Thoracic aorta (tissue), 2 donors: ENCODE results near the gene EYA4. TPM values are rescaled to one million over a fixed set of nuclear protein-coding genes. Genes with fewer than 3 reads are reported as not detected.

ENCODE experiments used
- ATAC-seq: fragments of 150-250 bp; one replicate; pipeline ENCODE4 v1.8.0; 2017; ENCODE audit warnings: low read depth; ENCODE audit not compliant: insufficient number of reproducible peaks, low FRiP score
- DNase-seq: peaks from one replicate; pipeline ENCODE4 v3.0.0-alpha.2; 2020; ENCODE audit warnings: low spot score
- H3K27ac ChIP-seq, 2 donors: fragments of 200-600 bp; sonication (generic); 1 replicate in 1 of 2; 2 replicates in 1 of 2; pipeline ENCODE4 v1.5.1; 2016; ENCODE audit warnings: mild to moderate bottlenecking in 2 of 2, moderate library complexity in 2 of 2
- H3K27me3 ChIP-seq: fragments of 200-600 bp; sonication (generic); replicated peaks from 2 replicates; pipeline ENCODE4 v1.6.0; 2016; ENCODE audit warnings: mild to moderate bottlenecking; ENCODE audit not compliant: insufficient read depth
- H3K36me3 ChIP-seq: fragments of 200-600 bp; sonication (generic); one replicate; pipeline ENCODE4 v1.5.1; 2016
- H3K4me1 ChIP-seq, 2 donors: fragments of 200-600 bp; sonication (generic); 1 replicate in 1 of 2; 2 replicates in 1 of 2; pipeline versions ENCODE4 v1.5.1 to v1.6.0; 2016; ENCODE audit warnings: low read depth in 2 of 2, mild to moderate bottlenecking in 1 of 2; ENCODE audit not compliant: control insufficient read depth in 1 of 2
- H3K4me3 ChIP-seq: fragments of 200-600 bp; sonication (generic); 2 replicates; pipeline ENCODE4 v1.5.1; 2016; ENCODE audit warnings: mild to moderate bottlenecking
- H3K9me3 ChIP-seq: fragments of 200-600 bp; sonication (generic); 2 replicates; pipeline ENCODE4 v1.5.1; 2016
- total RNA-seq, 2 donors: library from RNA; depleted of rRNA; stranded (reverse); fragments of >200 nt; gene quantifications; one replicate each; pipeline versions ENCODE4 v1.1.0 to v1.2.3, GENCODE V29; 2016
- TF ChIP-seq, protein P1 (sequence below): fragments of 200-600 bp; sonication (generic); IDR thresholded peaks from one replicate; pipeline ENCODE4 v1.5.1; 2019; ENCODE audit warnings: antibody characterized with exemption

EYA4 gene
- total RNA-seq, 2 donors from 2014 or later: 1.3 to 3.0 TPM

DNA sequence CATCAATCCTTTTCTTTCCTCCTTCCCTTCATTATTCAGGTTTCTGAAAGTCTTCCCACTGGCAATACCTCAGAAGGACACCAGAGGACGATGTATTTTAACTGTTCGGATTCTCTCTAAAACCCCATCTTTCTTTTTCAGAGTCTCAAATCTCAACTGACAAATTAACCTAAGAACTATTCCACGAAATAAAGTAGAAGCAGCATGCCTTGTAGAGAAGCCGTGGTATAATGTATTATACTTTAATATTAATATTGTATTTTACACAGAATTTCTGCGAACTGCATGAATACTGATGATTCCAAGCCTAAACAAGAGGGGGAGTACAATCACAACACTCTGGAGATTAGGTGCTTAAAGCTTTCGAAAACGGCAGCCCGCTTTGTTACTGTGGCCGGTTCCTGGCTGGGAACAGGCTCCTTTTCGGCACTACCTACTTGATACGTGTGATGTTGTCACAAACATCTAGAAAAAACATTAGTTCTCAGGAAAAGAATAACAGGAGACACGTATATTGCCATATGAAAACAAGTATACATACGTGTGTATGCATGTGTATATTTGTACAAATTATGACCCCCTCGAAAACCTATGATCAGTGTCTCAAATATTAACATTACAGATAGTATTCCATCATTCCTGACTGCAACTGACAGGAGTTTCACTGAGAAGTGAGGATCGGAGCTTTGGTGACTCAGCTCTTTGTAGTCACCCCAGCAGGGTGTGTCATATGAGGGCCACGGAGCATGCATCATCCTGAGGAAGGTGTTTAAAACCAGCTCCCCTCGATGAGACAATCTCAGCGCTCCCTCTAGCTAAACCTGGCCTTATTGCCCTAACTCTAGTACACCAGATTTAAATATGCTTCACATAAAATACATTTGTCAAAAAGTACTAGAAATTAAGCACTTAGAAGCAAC lies 328.1 kb downstream of the EYA4 start:
- peak; percentile 77 for ATAC-seq
- TF ChIP-seq, protein P1, sequence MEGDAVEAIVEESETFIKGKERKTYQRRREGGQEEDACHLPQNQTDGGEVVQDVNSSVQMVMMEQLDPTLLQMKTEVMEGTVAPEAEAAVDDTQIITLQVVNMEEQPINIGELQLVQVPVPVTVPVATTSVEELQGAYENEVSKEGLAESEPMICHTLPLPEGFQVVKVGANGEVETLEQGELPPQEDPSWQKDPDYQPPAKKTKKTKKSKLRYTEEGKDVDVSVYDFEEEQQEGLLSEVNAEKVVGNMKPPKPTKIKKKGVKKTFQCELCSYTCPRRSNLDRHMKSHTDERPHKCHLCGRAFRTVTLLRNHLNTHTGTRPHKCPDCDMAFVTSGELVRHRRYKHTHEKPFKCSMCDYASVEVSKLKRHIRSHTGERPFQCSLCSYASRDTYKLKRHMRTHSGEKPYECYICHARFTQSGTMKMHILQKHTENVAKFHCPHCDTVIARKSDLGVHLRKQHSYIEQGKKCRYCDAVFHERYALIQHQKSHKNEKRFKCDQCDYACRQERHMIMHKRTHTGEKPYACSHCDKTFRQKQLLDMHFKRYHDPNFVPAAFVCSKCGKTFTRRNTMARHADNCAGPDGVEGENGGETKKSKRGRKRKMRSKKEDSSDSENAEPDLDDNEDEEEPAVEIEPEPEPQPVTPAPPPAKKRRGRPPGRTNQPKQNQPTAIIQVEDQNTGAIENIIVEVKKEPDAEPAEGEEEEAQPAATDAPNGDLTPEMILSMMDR: peak; percentile 97
- peaks cover 0 to 5% of the 10 kb centered on the region in 2 donors for H3K4me1 ChIP-seq
- no peak overlapping the region for H3K27ac ChIP-seq
- no peak for DNase-seq
- H3K27me3 ChIP-seq: no peaks in the 10 kb centered on the region
- no peaks in the 10 kb centered on the region for H3K36me3 ChIP-seq
- peak overlapping the region; percentile 70 for H3K4me3 ChIP-seq
- H3K9me3 ChIP-seq: no peaks in the 10 kb centered on the region

DNA sequence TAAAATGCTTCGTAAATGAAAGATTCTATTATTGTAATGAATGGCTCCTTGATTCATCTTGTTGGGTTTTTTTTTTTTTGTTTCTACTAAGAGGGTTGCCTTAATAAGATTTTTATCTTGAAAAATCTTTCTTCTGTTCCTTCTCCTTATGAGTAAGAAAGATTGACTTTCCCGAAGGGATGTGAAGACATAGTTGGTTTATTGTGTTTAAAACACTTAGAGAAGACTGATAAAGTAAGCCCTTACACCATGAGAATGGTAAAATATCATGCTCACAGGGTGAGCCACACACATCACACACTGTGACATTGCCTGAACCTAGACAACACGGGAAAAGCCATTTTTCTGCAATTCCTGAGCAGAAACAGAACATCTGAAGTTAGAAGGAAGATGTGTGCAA lies 330.5 kb downstream of the EYA4 start:
- Histone ChIP-seq H3K27me3 (no peaks in the 10 kb centered on the region), H3K27ac (no peak overlapping the region), H3K9me3 (no peaks in the 10 kb centered on the region), H3K36me3 (no peaks in the 10 kb centered on the region), H3K4me3 (no peak overlapping the region), H3K4me1 (peaks cover 0 to 5% of the 10 kb centered on the region in 2 donors)
- TF ChIP-seq, protein P1: no peak
- ATAC-seq (no peak), DNase-seq (no peak)

DNA sequence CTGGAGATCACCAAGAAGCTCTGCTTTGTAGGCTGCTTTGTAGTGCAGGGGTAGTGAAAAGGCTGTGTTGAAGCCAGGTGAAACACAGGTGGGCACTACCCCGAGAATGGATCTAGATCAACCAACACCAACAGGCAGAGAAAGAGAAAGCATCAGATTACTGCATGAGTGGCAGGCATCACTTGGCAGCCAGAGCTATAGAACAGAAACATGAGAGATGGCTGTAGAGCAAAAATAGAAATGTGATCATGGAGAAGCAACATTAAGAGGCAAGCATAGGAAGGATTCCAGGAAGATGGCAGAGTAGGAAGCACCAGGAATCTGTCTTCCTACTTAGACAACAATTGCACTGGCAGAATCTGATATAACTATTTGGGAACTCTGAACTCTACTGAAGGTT lies 336.7 kb downstream of the EYA4 start:
- H3K4me3 ChIP-seq: no peak overlapping the region
- ATAC-seq (no peak), DNase-seq (no peak)
- H3K27me3 ChIP-seq: no peaks in the 10 kb centered on the region
- H3K36me3 ChIP-seq: no peaks in the 10 kb centered on the region
- no peak overlapping the region for H3K27ac ChIP-seq
- no peaks in the 10 kb centered on the region for H3K9me3 ChIP-seq
- TF ChIP-seq, protein P1: no peak
- H3K4me1 ChIP-seq: no peaks in the 10 kb centered on the region
